IMR-90 (cell line): ENCODE data around the gene ZNF195.
"Not testable (repeated sequence)": the region's sequence is repeated elsewhere in the genome, so short reads cannot be mapped to it uniquely, and the experiment has no call there.

Source experiments
- CEBPB ChIP-seq: IDR thresholded peaks from 2 replicates; pipeline ENCODE4 v1.6.1; 2012; ENCODE audit warnings: low read depth, low read length, improper control_type of control experiment
- ELK1 ChIP-seq: fragments of 150-350 bp; IDR thresholded peaks from 2 replicates; pipeline ENCODE4 v1.6.1; 2016; ENCODE audit warnings: low read depth, mild to moderate bottlenecking, low read length, moderate library complexity, borderline replicate concordance
- FOS ChIP-seq: fragments of 150-350 bp; IDR thresholded peaks from 2 replicates; pipeline ENCODE4 v1.6.1; 2016; ENCODE audit warnings: low read depth, low read length
- MAFK ChIP-seq: IDR thresholded peaks from 2 replicates; pipeline ENCODE4 v1.6.1; 2012; ENCODE audit warnings: low read depth, low read length, improper control_type of control experiment
- MAZ ChIP-seq: IDR thresholded peaks from 2 replicates; pipeline ENCODE4 v1.6.1; 2012; ENCODE audit warnings: low read depth, mild to moderate bottlenecking, low read length, improper control_type of control experiment, moderate library complexity, borderline replicate concordance
- MXI1 ChIP-seq: IDR thresholded peaks from 2 replicates; pipeline ENCODE4 v1.6.1; 2012; ENCODE audit warnings: low read depth, mild to moderate bottlenecking, low read length, moderate library complexity, borderline replicate concordance
- NFE2L2 ChIP-seq: fragments of 150-350 bp; IDR thresholded peaks from 2 replicates; pipeline ENCODE4 v1.6.1; 2016; ENCODE audit warnings: low read depth, mild to moderate bottlenecking, low read length
- POLR2A ChIP-seq: IDR thresholded peaks from 2 replicates; pipeline ENCODE4 v1.6.1; 2012; ENCODE audit warnings: mild to moderate bottlenecking, low read depth, low read length
- RAD21 ChIP-seq: IDR thresholded peaks from 2 replicates; pipeline ENCODE4 v1.6.1; 2012; ENCODE audit warnings: low read length, improper control_type of control experiment
- RCOR1 ChIP-seq: IDR thresholded peaks from 2 replicates; pipeline ENCODE4 v1.6.1; 2012; ENCODE audit warnings: mild to moderate bottlenecking, low read length, improper control_type of control experiment; ENCODE audit not compliant: insufficient replicate concordance
- RFX5 ChIP-seq: IDR thresholded peaks from 2 replicates; pipeline ENCODE4 v1.8.0; 2012; ENCODE audit warnings: low read depth, mild to moderate bottlenecking, low read length, moderate library complexity
- SMC3 ChIP-seq: fragments of 150-350 bp; IDR thresholded peaks from 2 replicates; pipeline ENCODE4 v1.6.1; 2016; ENCODE audit warnings: low read depth, mild to moderate bottlenecking, antibody characterized with exemption, low read length, moderate library complexity
- USF2 ChIP-seq: fragments of 150-350 bp; IDR thresholded peaks from 2 replicates; pipeline ENCODE4 v1.6.1; 2017; ENCODE audit warnings: mild to moderate bottlenecking, antibody characterized with exemption, low read length, low read depth
- TF ChIP-seq, protein P1 (sequence below): conservative IDR thresholded peaks from 2 replicates; pipeline ENCODE4 v1.5.1; 2012; ENCODE audit warnings: mild to moderate bottlenecking, low read depth, low read length, improper control_type of control experiment

DNA sequence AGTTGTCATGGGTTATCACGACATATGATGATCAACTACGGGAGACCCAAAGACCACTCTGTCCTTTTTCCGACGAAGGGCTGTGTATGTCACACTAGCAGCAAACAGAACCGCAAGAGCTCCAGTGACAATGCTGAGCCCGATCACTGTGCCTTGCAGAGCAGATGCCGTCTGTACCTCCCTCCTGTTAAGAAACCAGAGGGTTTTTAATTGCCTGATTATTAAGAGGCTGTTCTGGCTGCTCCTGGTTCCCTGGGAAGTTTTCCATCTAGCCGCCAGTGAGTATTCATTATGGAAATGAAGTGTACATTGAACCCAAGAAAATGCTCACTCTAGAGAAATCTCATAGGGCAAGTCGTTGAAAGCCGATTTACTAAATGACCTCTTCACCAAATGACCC, 49.1 kb upstream of the ZNF195 start:
- TF ChIP-seq USF2, SMC3, ELK1, CEBPB, POLR2A, RCOR1, FOS, MXI1, NFE2L2, RAD21, MAZ, RFX5, MAFK: not testable (repeated sequence)
- TF ChIP-seq, protein P1, sequence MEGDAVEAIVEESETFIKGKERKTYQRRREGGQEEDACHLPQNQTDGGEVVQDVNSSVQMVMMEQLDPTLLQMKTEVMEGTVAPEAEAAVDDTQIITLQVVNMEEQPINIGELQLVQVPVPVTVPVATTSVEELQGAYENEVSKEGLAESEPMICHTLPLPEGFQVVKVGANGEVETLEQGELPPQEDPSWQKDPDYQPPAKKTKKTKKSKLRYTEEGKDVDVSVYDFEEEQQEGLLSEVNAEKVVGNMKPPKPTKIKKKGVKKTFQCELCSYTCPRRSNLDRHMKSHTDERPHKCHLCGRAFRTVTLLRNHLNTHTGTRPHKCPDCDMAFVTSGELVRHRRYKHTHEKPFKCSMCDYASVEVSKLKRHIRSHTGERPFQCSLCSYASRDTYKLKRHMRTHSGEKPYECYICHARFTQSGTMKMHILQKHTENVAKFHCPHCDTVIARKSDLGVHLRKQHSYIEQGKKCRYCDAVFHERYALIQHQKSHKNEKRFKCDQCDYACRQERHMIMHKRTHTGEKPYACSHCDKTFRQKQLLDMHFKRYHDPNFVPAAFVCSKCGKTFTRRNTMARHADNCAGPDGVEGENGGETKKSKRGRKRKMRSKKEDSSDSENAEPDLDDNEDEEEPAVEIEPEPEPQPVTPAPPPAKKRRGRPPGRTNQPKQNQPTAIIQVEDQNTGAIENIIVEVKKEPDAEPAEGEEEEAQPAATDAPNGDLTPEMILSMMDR: not testable (repeated sequence)
